ENCODE measurements around the gene GTF2IRD1. TPM values are rescaled to one million over a fixed set of nuclear protein-coding genes. Genes with fewer than 3 reads are reported as not detected.

GTF2IRD1 gene
- total and polyA plus RNA-seq, 9 of the 15 experiments (the other 6 are each of a cell fraction or from before 2014, with no cell fraction given): 9.1 to 30.2 (median 14.0) TPM

- BruUV-seq (replicated peaks): no TSS peak
- TF ChIP-seq, protein P1, sequence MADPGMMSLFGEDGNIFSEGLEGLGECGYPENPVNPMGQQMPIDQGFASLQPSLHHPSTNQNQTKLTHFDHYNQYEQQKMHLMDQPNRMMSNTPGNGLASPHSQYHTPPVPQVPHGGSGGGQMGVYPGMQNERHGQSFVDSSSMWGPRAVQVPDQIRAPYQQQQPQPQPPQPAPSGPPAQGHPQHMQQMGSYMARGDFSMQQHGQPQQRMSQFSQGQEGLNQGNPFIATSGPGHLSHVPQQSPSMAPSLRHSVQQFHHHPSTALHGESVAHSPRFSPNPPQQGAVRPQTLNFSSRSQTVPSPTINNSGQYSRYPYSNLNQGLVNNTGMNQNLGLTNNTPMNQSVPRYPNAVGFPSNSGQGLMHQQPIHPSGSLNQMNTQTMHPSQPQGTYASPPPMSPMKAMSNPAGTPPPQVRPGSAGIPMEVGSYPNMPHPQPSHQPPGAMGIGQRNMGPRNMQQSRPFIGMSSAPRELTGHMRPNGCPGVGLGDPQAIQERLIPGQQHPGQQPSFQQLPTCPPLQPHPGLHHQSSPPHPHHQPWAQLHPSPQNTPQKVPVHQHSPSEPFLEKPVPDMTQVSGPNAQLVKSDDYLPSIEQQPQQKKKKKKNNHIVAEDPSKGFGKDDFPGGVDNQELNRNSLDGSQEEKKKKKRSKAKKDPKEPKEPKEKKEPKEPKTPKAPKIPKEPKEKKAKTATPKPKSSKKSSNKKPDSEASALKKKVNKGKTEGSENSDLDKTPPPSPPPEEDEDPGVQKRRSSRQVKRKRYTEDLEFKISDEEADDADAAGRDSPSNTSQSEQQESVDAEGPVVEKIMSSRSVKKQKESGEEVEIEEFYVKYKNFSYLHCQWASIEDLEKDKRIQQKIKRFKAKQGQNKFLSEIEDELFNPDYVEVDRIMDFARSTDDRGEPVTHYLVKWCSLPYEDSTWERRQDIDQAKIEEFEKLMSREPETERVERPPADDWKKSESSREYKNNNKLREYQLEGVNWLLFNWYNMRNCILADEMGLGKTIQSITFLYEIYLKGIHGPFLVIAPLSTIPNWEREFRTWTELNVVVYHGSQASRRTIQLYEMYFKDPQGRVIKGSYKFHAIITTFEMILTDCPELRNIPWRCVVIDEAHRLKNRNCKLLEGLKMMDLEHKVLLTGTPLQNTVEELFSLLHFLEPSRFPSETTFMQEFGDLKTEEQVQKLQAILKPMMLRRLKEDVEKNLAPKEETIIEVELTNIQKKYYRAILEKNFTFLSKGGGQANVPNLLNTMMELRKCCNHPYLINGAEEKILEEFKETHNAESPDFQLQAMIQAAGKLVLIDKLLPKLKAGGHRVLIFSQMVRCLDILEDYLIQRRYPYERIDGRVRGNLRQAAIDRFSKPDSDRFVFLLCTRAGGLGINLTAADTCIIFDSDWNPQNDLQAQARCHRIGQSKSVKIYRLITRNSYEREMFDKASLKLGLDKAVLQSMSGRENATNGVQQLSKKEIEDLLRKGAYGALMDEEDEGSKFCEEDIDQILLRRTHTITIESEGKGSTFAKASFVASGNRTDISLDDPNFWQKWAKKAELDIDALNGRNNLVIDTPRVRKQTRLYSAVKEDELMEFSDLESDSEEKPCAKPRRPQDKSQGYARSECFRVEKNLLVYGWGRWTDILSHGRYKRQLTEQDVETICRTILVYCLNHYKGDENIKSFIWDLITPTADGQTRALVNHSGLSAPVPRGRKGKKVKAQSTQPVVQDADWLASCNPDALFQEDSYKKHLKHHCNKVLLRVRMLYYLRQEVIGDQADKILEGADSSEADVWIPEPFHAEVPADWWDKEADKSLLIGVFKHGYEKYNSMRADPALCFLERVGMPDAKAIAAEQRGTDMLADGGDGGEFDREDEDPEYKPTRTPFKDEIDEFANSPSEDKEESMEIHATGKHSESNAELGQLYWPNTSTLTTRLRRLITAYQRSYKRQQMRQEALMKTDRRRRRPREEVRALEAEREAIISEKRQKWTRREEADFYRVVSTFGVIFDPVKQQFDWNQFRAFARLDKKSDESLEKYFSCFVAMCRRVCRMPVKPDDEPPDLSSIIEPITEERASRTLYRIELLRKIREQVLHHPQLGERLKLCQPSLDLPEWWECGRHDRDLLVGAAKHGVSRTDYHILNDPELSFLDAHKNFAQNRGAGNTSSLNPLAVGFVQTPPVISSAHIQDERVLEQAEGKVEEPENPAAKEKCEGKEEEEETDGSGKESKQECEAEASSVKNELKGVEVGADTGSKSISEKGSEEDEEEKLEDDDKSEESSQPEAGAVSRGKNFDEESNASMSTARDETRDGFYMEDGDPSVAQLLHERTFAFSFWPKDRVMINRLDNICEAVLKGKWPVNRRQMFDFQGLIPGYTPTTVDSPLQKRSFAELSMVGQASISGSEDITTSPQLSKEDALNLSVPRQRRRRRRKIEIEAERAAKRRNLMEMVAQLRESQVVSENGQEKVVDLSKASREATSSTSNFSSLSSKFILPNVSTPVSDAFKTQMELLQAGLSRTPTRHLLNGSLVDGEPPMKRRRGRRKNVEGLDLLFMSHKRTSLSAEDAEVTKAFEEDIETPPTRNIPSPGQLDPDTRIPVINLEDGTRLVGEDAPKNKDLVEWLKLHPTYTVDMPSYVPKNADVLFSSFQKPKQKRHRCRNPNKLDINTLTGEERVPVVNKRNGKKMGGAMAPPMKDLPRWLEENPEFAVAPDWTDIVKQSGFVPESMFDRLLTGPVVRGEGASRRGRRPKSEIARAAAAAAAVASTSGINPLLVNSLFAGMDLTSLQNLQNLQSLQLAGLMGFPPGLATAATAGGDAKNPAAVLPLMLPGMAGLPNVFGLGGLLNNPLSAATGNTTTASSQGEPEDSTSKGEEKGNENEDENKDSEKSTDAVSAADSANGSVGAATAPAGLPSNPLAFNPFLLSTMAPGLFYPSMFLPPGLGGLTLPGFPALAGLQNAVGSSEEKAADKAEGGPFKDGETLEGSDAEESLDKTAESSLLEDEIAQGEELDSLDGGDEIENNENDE (IDR thresholded peaks at IDR 0.05; ENCODE audit: low read depth, low read length): no peak
- TF ChIP-seq GABPB2 (CRISPR knock-in tag; conservative IDR thresholded peaks at IDR 0.05): no peak
- TF ChIP-seq SMARCA5 (IDR thresholded peaks at IDR 0.05): no peak
- TF ChIP-seq ZNF668 (CRISPR knock-in tag; IDR thresholded peaks at IDR 0.05): no peak
- no peak for TF ChIP-seq CREB1 (IDR thresholded peaks at IDR 0.05)
- TF ChIP-seq CREB1 (CRISPR knock-in tag; IDR thresholded peaks at IDR 0.05): no peak
- no peak for TF ChIP-seq ARNT (IDR thresholded peaks at IDR 0.05)
- TF ChIP-seq TARDBP (IDR thresholded peaks at IDR 0.05): no peak
- no peak for TF ChIP-seq RBM17 (IDR thresholded peaks at IDR 0.05; ENCODE audit: borderline replicate concordance, low read depth, low read length)
- TF ChIP-seq PHTF2 (CRISPR knock-in tag; IDR thresholded peaks at IDR 0.05): no peak
- no peak for TF ChIP-seq TRIM28 (IDR thresholded peaks at IDR 0.05)
- TF ChIP-seq POLR3G (IDR thresholded peaks at IDR 0.05; ENCODE audit: extremely low read depth, insufficient read length, insufficient replicate concordance): no peak
- Histone ChIP-seq H3K4me2 (ENCODE audit: insufficient read depth, low read length) (no peak overlapping the region), H2AFZ (ENCODE audit: low read depth, low read length) (no peak overlapping the region), H3K9me1 (ENCODE audit: control insufficient read depth, insufficient read depth, low read length) (no peaks in the 10 kb centered on the region), H3K36me3 (ENCODE audit: control insufficient read depth, insufficient read depth, low read length) (no peaks in the 10 kb centered on the region), H3K9me3 (replicated peaks; ENCODE audit: control insufficient read depth, insufficient read depth, low read depth, low read length) (no peaks in the 10 kb centered on the region), H3K27me3 (ENCODE audit: control insufficient read depth in 2 of 2, insufficient read depth in 2 of 2, low read length in 2 of 2) (peaks cover 0 to 15% of the 10 kb centered on the region in 2 experiments; a peak in 2 of 5 replicates), H3K4me3 (no peak overlapping the region), H3K27ac (ENCODE audit: extremely low read depth, low read depth, low read length) (no peak overlapping the region), H4K20me1 (replicated peaks; ENCODE audit: control insufficient read depth, insufficient read depth, low read length) (no peaks in the 10 kb centered on the region), H3K4me1 (replicated peaks in 1 of 2; ENCODE audit: control insufficient read depth in 2 of 2, insufficient read depth in 2 of 2, low read length in 2 of 2) (peaks cover 8 to 16% of the 10 kb centered on the region in 2 experiments), H3K9ac (ENCODE audit: insufficient read depth in 1 of 2, low read depth in 2 of 2, low read length in 2 of 2) (no peak overlapping the region), H3K79me2 (ENCODE audit: control insufficient read depth, insufficient read depth, low read length) (no peaks in the 10 kb centered on the region)
- 21% methylated on average over 7 of the region's 7 CpGs for WGBS (ENCODE audit: insufficient coverage, low coverage, missing lambda C conversion rate)
- FAIRE-seq: no peak
- ATAC-seq: no peak
- CTCF ChIA-PET (ENCODE audit: low intra/inter-chr PET ratio): no interaction called here
- intact Hi-C loops (cut with micrococcal nuclease): no loop called here
- in situ Hi-C loops (cut with MboI): loop anchor here (10.0 to 25.0 kb wide), 2 partner anchors 465 to 628 kb away; no protein-coding TSS in a partner anchor
- POLR2A ChIA-PET: interaction anchor here (0.6 to 0.7 kb wide), 3 partner anchors 115 to 363 kb away, joined by 3 read pairs; no protein-coding TSS in a partner anchor
- DNase-seq (ENCODE audit: extremely low read depth in 1 of 4, low spot score in 3 of 4): no peak
Measured at GRCh38 chr7:74409571-74409970, 44.1 kb upstream of the GTF2IRD1 start.
